Kidney capillary endothelial cell (primary cell): ENCODE results near the gene CBY2.
"Not testable (repeated sequence)": the region's sequence is repeated elsewhere in the genome, so short reads cannot be mapped to it uniquely, and the experiment has no call there.

Source experiments
- DNase-seq: peaks from one replicate; pipeline ENCODE4 v3.0.0-alpha.2; 2018; ENCODE audit warnings: low spot score

CBY2 gene

GRCh38 chr13:45702088-45702487 is at the start of gene CBY2:
TSS of gene CBY2 (plus strand) at chr13:45702320. CDS start at chr13:45702391, 71 bp downstream.
- DNase-seq, result no peak

- no peak for DNase-seq
These were observed 47.3 kb upstream of the CBY2 start for GRCh38 chr13:45654633-45655349.

- no peak for DNase-seq
These were observed 43.4 kb upstream of the CBY2 start for GRCh38 chr13:45658586-45659235.

GRCh38 chr13:45659536-45659935 is 42.6 kb upstream of the CBY2 start:
- DNase-seq, result no peak

- not testable (repeated sequence) for DNase-seq
These were observed 41.7 kb upstream of the CBY2 start for GRCh38 chr13:45660458-45660857.

- DNase-seq, result no peak
These were observed 40.0 kb upstream of the CBY2 start for GRCh38 chr13:45662162-45662561.

- DNase-seq, result not testable (repeated sequence)
These were observed 39.2 kb upstream of the CBY2 start for GRCh38 chr13:45662903-45663302.

GRCh38 chr13:45669626-45670025 is 32.5 kb upstream of the CBY2 start:
- DNase-seq, result not testable (repeated sequence)

- no peak for DNase-seq
These were observed 31.8 kb upstream of the CBY2 start for GRCh38 chr13:45670189-45670885.

- DNase-seq, result no peak
These were observed 27.2 kb upstream of the CBY2 start for GRCh38 chr13:45674908-45675307.

GRCh38 chr13:45678282-45678681 is 23.8 kb upstream of the CBY2 start:
- no peak for DNase-seq

GRCh38 chr13:45681113-45681512 is 21.0 kb upstream of the CBY2 start:
- DNase-seq, result no peak

GRCh38 chr13:45682494-45683008 is 19.6 kb upstream of the CBY2 start:
- no peak for DNase-seq

GRCh38 chr13:45683701-45684100 is 18.4 kb upstream of the CBY2 start:
- no peak for DNase-seq

GRCh38 chr13:45688577-45688976 is 13.5 kb upstream of the CBY2 start:
- DNase-seq, result no peak

- no peak for DNase-seq
These were observed 11.5 kb upstream of the CBY2 start for GRCh38 chr13:45690636-45691035.

- DNase-seq, result no peak
These were observed 10.9 kb upstream of the CBY2 start for GRCh38 chr13:45691251-45691650.

- no peak for DNase-seq
These were observed 10.5 kb upstream of the CBY2 start for GRCh38 chr13:45691667-45692066.

GRCh38 chr13:45695198-45695730 is 6.9 kb upstream of the CBY2 start:
- DNase-seq, result no peak

GRCh38 chr13:45696610-45697226 is 5.4 kb upstream of the CBY2 start:
- DNase-seq, result no peak

GRCh38 chr13:45700971-45701900 is 884 bp upstream of the CBY2 start:
- DNase-seq, result no peak
